Raji (cell line): ENCODE measurements around the gene PCBP2.
A peak's percentile ranks its signal among the peaks of the same experiment; 100 is the strongest.

Experiments used
- POLR2A ChIP-seq: IDR thresholded peaks from 2 replicates; pipeline ENCODE4 v1.6.1; 2011; ENCODE audit warnings: low read depth, low read length, control low read depth; ENCODE audit not compliant: insufficient read depth

PCBP2 gene

DNA sequence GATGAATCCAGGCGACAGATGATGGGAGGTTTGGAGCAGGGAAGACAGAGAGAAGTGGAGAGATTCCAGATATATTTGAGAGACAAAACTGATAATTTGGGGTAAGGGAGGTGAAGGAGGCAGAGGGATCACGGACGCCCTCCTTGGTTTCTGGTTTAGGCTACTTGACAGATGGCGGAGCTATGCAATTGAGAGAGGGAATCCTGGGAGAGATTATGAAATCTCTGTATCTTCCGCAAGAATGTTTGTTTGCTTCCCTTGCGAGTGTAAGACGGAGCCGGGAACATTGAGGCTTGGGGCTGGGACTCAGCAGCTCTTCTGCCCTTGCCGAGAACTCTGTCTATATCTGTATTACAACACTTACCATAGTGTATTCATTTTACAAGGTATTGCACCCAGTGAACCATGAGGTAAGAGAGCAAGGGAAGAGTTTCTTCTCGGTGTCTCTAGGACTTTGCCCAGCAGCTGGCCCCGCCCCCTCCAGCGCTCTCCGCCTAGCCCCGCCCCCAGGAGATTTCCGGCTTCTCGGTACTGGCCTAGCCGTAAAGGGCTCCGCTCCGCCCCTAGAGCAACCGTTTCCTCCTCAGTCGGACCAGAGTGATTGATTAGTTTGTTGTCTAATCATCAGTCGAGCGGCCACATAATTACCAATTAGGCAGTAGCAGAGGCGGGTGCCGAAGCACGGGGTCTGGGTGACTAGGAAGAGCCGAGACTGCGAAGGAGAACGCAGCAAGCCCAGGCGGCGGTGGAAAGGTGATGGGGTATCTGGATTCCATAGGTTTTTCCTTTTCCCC is 10.7 kb upstream of the PCBP2 start, which contains the start of gene PRR13:
TSS of gene PRR13 (plus strand) at position 695 of the 794 bp plus-strand sequence. CDS start 981 bp downstream, outside the sequence.
- peak; percentile 97 for TF ChIP-seq POLR2A

DNA sequence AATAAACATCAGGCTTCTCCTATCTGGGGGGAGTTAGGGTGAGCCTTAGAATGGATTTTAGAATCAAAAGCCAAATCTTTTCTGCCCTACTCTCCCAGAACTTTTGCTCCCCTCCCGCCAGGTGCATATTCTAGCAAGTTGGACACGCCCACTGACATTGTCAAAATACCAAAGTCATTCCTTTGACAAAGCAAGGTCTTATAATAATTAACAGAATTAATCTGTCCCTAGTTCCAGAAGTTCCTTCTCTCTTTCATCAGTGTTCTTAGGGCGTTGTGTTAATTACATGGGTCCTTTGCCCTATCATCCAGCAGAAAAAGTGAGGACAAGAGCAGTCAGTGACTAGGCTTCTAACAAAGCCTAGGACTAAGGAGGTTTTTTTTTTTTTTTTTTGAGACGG is 7.9 kb upstream of the PCBP2 start:
- TF ChIP-seq POLR2A = no peak

DNA sequence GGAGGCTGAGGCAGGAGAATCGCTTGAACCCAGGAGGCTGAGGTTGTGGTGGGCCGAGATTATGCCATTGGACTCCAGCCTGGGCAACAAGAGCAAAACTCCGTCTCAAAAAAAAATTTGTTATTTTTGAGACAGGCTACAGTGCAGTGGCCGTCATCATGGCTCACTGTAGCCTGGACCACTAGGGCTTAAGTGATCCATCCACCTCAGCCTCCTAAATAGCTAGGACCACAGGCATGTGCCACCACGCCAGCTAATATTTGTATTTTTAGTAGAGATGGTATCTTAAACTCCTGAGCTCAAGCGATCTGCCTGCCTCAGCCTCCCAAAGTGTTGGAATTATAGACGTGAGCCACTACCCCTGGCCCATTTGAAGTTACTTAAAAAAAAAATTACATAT is 966 bp upstream of the PCBP2 start:
- no peak for TF ChIP-seq POLR2A

DNA sequence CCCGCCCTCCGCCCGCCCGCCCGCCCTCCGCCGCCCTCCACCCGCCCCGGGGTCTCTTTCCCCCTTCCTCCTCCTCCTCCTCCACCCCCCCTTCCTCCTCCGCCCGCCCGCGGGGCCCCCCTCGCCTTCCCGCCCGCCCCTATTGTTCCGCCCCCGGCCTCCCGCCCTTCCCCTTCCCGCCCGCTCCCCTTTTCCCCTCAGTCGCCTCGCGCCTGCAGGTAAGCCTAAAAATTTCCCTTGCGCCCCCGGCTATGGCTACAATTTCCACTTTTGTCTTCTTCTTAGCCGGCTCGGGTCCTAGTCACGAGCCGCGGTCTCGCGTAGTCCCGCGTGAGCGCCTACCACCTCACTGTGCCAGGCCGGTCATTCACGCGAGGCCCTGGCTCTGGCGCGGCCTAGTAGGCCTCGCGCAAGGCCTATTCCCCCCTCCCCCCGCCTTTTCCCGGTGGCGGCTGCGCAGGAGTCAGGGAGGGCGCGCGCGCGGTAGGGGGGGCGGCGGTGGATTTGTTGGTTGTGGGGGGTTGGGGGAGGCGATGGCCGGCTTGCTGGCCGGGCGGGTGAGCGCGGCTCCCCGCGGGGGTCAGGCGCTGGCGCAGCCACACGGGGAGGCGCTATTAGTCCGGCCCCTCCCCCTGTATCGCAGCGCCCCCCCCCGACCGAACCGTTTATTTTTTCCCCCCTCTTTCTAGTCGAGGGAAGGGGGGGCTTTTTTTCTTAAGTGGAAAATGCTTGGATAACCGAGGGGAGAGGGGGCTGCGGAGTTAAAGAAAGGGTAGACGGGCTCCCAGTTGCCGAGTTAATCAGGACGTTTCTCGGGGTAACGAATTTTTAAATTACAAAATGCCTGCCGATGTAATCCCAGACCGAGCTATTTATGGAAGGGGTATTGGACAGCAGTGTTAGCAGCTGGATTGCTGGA is 516 bp downstream of the PCBP2 start:
- TF ChIP-seq POLR2A = no peak; the same call in 1 of the 2 replicates

DNA sequence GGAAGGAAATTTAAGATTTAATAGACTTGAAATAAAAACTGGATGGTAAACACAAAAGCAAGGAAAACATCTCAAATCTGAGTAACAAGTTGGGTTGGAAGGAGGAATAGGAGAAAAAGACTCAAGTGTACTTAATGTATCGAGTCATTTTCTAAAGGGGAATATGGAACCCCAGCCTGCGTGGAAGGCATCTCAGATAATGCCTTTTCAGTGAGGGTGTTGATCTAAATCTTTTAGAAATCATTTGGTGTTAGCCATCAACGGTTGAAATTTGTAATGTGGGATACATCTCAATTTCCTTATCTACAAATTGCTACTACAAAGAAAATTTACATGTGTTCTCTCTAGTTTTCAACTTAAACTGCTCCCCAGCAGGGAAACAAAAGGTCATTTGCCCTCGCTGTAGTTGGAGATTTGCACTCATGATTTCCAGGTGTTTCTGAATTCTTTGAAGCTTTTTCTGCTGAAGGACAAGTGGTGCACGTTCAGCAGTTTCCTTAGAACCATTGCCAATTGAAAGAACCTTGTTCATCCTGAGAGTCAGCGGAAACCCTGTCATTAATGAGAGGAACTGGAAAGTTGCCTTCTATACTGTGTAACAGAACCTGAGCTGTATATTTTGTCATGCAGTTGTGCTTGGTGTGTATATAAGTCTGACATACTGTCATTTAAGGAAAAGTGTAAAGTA is 2.2 kb downstream of the PCBP2 start:
- TF ChIP-seq POLR2A = no peak

DNA sequence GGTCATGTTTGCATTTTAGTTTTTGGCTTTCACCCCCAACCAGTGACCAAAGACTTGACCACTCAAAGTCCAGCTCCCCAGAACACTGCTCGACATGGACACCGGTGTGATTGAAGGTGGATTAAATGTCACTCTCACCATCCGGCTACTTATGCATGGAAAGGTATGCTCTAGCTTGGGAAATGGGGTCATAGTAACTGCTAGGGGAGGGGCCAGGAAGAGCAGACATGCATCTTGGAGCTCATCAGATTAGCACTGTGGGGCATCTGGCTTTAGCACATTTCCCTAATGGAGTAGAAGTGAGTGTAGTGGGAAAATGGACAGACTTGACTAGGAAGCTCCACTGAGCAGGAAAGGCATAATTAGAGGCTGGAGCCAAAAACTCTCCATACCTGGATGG is 2.8 kb downstream of the PCBP2 start:
- no peak for TF ChIP-seq POLR2A

DNA sequence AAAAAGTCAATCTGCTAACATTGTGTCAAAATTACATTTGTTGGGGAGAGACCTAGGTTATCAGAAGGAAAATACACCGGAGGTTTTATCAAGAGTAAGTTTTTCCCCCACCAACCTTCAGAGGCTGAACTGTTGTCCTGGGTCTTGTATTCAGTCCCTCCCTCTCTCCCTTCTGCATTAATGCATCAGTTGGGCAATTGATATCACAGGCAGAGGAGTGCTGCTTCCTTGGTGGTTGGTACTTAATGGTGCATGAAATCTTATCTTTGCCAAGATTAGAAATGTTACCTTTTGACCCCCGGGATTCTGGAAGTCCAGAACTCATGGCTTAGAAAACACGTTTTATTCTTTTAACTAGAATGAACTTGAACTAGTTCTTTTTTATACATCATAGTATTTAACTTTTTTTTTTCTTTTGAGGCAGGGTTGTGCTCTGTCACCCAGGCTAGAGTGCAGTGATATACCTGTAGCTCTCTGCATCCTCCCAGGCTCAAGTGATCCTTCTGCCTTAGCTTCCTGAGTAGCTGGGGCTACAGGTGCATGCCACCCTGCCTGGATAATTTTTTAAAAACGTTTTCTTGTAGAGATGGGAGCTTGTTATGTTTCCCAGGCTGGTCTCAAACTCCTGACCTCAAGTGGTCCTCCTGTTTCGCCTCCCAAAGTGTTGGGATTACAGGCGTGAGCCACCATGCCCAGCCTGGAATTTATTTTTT is 4.9 kb downstream of the PCBP2 start:
- no peak for TF ChIP-seq POLR2A

DNA sequence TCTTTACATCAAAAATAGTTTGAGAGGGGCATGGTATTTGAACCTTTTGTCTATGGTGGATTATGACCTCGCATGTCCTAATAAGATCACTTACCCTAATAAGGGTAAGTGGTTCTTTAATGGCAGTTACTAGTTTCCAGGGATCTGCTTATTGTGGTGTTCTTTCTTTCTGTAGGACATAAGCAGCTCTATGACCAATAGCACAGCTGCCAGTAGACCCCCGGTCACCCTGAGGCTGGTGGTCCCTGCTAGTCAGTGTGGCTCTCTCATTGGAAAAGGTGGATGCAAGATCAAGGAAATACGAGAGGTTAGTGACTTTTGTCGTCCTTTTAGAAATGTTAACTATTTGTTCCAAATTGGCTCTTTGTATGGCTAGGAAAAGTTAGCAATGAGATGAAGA is 7.2 kb downstream of the PCBP2 start:
- no peak for TF ChIP-seq POLR2A

DNA sequence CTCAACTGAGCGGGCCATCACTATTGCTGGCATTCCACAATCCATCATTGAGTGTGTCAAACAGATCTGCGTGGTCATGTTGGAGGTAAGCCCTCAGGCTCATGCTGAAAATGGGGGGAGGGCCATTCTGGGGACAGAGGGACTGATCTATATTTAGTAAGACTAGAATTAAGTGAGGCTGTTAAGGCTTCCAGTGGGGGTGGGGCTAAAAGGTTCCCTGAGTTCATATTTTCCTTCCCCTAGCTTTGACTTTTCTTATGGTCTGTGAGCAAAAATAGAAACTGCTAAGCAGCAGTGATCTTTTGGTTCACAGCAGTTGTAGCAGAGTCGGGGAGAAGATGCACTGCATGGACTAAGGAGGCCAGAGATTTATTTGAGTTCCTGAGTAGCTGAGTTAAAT is 9.2 kb downstream of the PCBP2 start:
- TF ChIP-seq POLR2A = no peak

DNA sequence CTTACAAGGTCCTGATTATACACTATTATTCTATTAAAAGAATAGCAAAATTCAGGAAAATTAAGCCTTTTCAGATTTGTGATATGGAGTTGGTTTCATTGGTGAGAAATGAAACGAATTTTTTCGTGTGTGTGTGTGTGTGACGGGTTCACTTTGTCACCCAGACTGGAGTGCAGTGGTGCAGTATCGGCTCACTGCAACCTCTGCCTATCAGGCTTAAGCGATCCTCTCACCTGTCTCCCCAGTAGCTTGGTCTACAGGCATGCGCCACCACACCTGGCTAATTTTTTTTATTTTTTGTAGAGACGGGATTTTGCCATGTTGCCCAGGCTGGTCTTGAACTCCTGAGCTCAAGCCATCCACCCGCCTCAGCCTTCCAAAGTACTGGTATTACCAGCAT is 9.7 kb downstream of the PCBP2 start:
- TF ChIP-seq POLR2A = no peak

DNA sequence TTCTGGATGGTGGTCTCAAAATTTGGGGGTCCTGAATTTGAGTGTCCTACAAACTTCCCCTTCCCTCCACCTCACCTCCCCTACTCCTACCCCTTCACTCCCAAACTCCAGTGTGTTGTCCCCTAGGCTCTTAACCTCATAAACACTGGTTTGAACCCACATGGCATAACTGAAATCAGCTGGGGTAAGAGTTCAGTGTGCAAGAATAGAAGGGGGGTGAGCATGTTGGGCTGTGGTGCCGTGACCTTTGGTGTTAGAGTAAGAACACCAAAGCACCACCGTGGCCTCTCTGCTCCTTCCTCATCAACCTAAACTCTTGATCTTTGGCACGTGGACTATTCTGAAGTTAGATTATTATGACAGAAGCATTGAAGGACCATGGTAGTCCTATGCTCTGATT is 11.0 kb downstream of the PCBP2 start:
- no peak for TF ChIP-seq POLR2A

DNA sequence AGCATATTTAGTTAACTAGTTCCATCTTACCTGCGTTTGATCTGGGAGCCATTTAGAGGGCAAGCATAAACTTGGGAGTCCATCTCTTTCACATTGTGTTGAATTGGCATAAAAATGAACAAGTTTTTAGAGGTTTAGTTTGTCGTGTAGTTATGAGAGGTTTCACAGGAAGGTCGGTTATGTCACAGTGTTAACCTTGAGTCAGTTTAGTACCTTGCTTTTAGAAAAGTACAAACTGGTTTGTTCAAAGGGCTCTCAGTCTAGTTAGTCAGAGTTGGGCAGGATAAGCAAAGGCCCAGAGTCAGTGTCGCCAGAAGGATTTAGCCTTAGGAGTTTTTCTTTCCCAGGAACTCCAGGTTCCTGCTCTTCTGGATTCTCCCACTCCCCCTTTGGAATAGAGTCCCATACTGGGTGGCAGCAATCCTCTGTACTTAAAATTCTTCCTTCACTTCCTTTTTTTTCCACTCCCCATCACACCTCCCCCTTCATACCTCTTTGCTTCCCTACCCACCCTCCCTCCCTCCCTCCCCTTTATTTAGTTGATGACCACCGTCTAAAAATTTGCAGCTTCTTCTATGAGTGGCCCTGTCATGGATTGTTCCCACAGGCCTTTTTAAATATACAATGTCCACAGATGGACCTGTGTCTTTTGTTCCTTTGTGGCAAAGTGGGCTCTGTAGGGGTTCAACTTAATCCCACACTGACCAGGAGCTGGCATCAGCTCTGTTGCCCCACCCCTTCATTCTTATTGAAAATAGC is 12.1 kb downstream of the PCBP2 start:
- no peak for TF ChIP-seq POLR2A

DNA sequence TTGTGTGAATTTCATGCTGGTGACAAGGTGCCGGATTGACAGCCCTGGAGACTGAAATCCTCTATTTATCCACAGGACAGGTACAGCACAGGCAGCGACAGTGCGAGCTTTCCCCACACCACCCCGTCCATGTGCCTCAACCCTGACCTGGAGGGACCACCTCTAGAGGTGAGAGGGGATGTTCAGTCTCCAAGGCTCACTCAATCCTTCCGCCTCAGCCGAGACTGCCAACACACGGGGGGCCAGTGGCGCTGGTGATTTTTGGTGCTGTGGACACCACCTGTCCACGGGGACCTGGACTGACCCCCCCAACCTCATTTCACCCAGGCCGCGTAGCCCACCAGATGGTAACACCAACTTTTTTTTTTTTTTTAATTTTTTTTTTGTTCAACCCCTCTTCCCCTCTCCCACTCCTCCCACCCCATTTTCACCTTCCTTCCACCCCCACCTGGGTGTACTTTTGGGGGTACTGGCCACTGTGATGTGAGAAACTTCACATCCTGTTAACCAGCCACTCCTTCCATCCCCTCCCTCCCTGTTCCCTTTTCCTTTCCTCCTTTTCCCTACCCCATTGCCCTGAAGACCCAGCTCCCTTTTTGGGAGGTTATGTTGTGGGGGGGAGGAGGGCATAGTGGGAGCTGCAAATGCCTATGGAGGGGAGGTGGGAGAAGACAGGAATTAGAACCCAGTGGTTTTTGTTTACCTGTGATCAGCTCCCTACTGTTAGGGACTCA is 12.9 kb downstream of the PCBP2 start:
- TF ChIP-seq POLR2A = no peak
